Measurements from ENCODE around the gene F3. TPM values are rescaled to one million over a fixed set of nuclear protein-coding genes. Genes with fewer than 3 reads are reported as not detected.

Gene F3
- polyA plus RNA-seq, 1 of the 3 experiments (the other 2 are of a cell fraction): 1.8 TPM

DNA sequence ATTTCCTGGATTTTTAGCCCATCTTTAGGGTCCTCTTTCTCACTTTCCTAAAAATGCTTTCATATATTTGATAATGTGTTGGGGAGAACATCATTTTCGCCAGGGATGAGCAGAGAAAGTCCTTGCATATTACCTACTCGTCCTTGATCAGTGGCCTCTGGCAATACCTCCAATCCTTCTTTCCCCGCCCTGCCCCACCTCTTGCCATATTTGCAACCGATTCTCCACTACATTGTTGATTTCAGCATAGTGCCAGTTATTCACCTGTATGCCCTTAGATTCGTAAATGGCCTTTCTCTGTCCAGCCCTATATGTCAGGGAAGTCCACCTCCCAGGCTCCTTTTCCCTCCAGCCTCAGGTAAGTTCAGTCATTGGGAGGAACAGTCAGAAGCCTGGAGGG is 13.5 kb upstream of the F3 start:
- no peaks in the 10 kb centered on the region for H3F3A ChIP-seq (replicated peaks; ENCODE audit: insufficient read depth)
- H2AFZ ChIP-seq (ENCODE audit: low read depth): no peak overlapping the region
- no peaks in the 10 kb centered on the region for H3K9me3 ChIP-seq
- WGBS (ENCODE audit: low lambda C conversion rate): 85% methylated on average over 5 of the region's 5 CpGs
- H4K20me1 ChIP-seq (ENCODE audit: insufficient read depth): no peaks in the 10 kb centered on the region
- no peaks in the 10 kb centered on the region for H3K9me2 ChIP-seq
- H3K79me2 ChIP-seq (ENCODE audit: insufficient read depth): no peaks in the 10 kb centered on the region
- ChIA-PET CTCF (interaction anchor here (1.2 to 1.5 kb wide), 2 partner anchors 13 to 251 kb away, joined by 3 to 5 read pairs; partner anchors contain the start of gene F3), POLR2A (no interaction called here)
- DNase-seq: no peak
- no peak overlapping the region; a peak in 1 of 4 replicates for H3K27ac ChIP-seq (ENCODE audit: low read depth in 2 of 2, low read length in 1 of 2)
- H3K27me3 ChIP-seq (ENCODE audit: insufficient read depth): no peaks in the 10 kb centered on the region
- no peaks in the 10 kb centered on the region for H3K36me3 ChIP-seq (replicated peaks in 1 of 2; ENCODE audit: control insufficient read depth in 1 of 2, insufficient read depth in 2 of 2, low read length in 1 of 2)
- H3K4me3 ChIP-seq (ENCODE audit: low read depth in 2 of 2, low read length in 1 of 2): no peak overlapping the region
- no peak overlapping the region for H3K4me2 ChIP-seq
- no peak for TF ChIP-seq RFX5 (IDR thresholded peaks at IDR 0.05; ENCODE audit: low read length)
- TF ChIP-seq, protein P1, sequence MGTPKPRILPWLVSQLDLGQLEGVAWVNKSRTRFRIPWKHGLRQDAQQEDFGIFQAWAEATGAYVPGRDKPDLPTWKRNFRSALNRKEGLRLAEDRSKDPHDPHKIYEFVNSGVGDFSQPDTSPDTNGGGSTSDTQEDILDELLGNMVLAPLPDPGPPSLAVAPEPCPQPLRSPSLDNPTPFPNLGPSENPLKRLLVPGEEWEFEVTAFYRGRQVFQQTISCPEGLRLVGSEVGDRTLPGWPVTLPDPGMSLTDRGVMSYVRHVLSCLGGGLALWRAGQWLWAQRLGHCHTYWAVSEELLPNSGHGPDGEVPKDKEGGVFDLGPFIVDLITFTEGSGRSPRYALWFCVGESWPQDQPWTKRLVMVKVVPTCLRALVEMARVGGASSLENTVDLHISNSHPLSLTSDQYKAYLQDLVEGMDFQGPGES (IDR thresholded peaks at IDR 0.05; ENCODE audit: low read depth, low read length): no peak
- H3K4me1 ChIP-seq (ENCODE audit: control insufficient read depth in 1 of 2, insufficient read depth in 2 of 2, low read depth in 1 of 2, low read length in 1 of 2): peaks cover 0 to 32% of the 10 kb centered on the region in 2 experiments; a peak in 1 of 4 replicates
- no peak overlapping the region for H3K9ac ChIP-seq

DNA sequence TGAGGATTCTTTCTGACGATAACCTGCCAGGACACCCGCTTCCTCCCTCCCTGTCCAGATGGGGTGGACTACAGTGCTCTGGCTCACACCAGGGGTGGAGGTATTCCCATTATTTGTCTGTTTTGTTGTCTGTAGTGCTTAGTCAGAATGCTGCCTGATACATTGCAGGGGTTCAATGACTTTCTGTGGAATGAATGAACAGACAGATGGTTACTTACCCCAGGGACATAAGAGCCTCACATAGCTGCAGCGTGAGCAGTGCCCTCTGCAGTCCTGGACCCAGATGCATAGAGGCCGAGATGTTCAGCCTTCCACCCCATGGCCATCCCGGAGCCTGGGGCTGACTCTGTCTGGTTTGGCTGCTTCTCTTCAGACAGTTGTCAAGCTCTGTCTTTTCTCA is 13.0 kb upstream of the F3 start:
- ChIA-PET CTCF (interaction anchor here (1.2 to 1.5 kb wide), 2 partner anchors 13 to 252 kb away, joined by 3 to 5 read pairs; partner anchors contain the start of gene F3), POLR2A (no interaction called here)
- Histone ChIP-seq H3K4me2 (no peak overlapping the region), H3K36me3 (replicated peaks in 1 of 2; ENCODE audit: control insufficient read depth in 1 of 2, insufficient read depth in 2 of 2, low read length in 1 of 2) (no peaks in the 10 kb centered on the region), H4K20me1 (ENCODE audit: insufficient read depth) (no peaks in the 10 kb centered on the region), H3K27me3 (ENCODE audit: insufficient read depth) (no peaks in the 10 kb centered on the region), H3K9ac (no peak overlapping the region), H3F3A (replicated peaks; ENCODE audit: insufficient read depth) (no peaks in the 10 kb centered on the region), H3K9me3 (no peaks in the 10 kb centered on the region), H3K4me3 (ENCODE audit: low read depth in 2 of 2, low read length in 1 of 2) (no peak overlapping the region), H3K79me2 (ENCODE audit: insufficient read depth) (no peaks in the 10 kb centered on the region), H3K27ac (ENCODE audit: low read depth in 2 of 2, low read length in 1 of 2) (no peak overlapping the region; a peak in 1 of 4 replicates), H3K9me2 (no peaks in the 10 kb centered on the region), H3K4me1 (ENCODE audit: control insufficient read depth in 1 of 2, insufficient read depth in 2 of 2, low read depth in 1 of 2, low read length in 1 of 2) (peaks cover 0 to 35% of the 10 kb centered on the region in 2 experiments; a peak in 1 of 4 replicates), H2AFZ (ENCODE audit: low read depth) (no peak overlapping the region)
- TF ChIP-seq RXRA (IDR thresholded peaks at IDR 0.05; ENCODE audit: borderline replicate concordance, low read depth): no peak
- no peak for TF ChIP-seq RAD21 (IDR thresholded peaks at IDR 0.05; ENCODE audit: low read length)
- TF ChIP-seq NRF1 (IDR thresholded peaks at IDR 0.05; ENCODE audit: low read depth, low read length): no peak
- 93% methylated on average over 3 of the region's 5 CpGs for WGBS (ENCODE audit: low lambda C conversion rate)
- DNase-seq: no peak

DNA sequence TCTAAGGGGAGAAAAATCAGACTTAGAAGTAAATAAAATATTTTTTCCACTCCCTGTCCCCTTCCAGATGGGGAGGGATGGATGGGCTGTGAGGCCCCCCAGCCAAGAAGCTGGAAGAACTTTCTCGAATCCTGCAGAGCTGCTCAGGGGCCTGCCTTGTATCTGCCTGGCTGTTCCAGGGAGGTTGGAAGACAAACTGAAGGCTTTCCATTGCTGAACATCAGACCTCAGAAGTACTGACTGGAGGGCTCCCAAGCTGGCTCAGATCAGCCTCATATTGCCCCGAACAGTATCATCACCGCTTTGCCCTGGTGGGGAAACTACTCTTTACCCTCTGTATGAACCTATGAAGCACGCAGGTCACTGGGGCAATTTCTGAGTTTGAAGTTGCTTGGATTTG is 12.4 kb upstream of the F3 start:
- Histone ChIP-seq H3K27ac (ENCODE audit: low read depth in 2 of 2, low read length in 1 of 2) (no peak overlapping the region; a peak in 1 of 4 replicates), H3K79me2 (ENCODE audit: insufficient read depth) (no peaks in the 10 kb centered on the region), H2AFZ (ENCODE audit: low read depth) (no peak overlapping the region), H3F3A (replicated peaks; ENCODE audit: insufficient read depth) (no peaks in the 10 kb centered on the region), H3K9me2 (no peaks in the 10 kb centered on the region), H3K4me1 (ENCODE audit: control insufficient read depth in 1 of 2, insufficient read depth in 2 of 2, low read depth in 1 of 2, low read length in 1 of 2) (peaks cover 0 to 35% of the 10 kb centered on the region in 2 experiments; a peak in 1 of 4 replicates), H3K27me3 (ENCODE audit: insufficient read depth) (no peaks in the 10 kb centered on the region), H3K9me3 (no peaks in the 10 kb centered on the region), H3K4me3 (ENCODE audit: low read depth in 2 of 2, low read length in 1 of 2) (no peak overlapping the region), H3K9ac (no peak overlapping the region), H4K20me1 (ENCODE audit: insufficient read depth) (no peaks in the 10 kb centered on the region), H3K36me3 (replicated peaks in 1 of 2; ENCODE audit: control insufficient read depth in 1 of 2, insufficient read depth in 2 of 2, low read length in 1 of 2) (no peaks in the 10 kb centered on the region), H3K4me2 (no peak overlapping the region)
- WGBS (ENCODE audit: low lambda C conversion rate): 88% methylated on average over 4 of the region's 4 CpGs
- no peak for TF ChIP-seq MXI1 (IDR thresholded peaks at IDR 0.05; ENCODE audit: low read depth, low read length)
- no peak for TF ChIP-seq RCOR1 (IDR thresholded peaks at IDR 0.05; ENCODE audit: low read length)
- TF ChIP-seq POLR2AphosphoS5 (IDR thresholded peaks at IDR 0.05; ENCODE audit: low read depth, low read length): no peak
- TF ChIP-seq, protein P2, sequence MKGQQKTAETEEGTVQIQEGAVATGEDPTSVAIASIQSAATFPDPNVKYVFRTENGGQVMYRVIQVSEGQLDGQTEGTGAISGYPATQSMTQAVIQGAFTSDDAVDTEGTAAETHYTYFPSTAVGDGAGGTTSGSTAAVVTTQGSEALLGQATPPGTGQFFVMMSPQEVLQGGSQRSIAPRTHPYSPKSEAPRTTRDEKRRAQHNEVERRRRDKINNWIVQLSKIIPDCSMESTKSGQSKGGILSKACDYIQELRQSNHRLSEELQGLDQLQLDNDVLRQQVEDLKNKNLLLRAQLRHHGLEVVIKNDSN (IDR thresholded peaks at IDR 0.05; ENCODE audit: borderline replicate concordance, low read depth): no peak
- no peak for TF ChIP-seq CHD2 (IDR thresholded peaks at IDR 0.05; ENCODE audit: low read length, partially characterized antibody)
- TF ChIP-seq GABPA (IDR thresholded peaks at IDR 0.05; ENCODE audit: low read depth): no peak
- TF ChIP-seq RAD21 (IDR thresholded peaks at IDR 0.05; ENCODE audit: low read length): no peak
- no peak for TF ChIP-seq FOXJ3 (CRISPR knock-in tag; IDR thresholded peaks at IDR 0.05)
- no peak for TF ChIP-seq MEF2A (IDR thresholded peaks at IDR 0.05; ENCODE audit: borderline replicate concordance, low read depth)
- TF ChIP-seq, protein P3, sequence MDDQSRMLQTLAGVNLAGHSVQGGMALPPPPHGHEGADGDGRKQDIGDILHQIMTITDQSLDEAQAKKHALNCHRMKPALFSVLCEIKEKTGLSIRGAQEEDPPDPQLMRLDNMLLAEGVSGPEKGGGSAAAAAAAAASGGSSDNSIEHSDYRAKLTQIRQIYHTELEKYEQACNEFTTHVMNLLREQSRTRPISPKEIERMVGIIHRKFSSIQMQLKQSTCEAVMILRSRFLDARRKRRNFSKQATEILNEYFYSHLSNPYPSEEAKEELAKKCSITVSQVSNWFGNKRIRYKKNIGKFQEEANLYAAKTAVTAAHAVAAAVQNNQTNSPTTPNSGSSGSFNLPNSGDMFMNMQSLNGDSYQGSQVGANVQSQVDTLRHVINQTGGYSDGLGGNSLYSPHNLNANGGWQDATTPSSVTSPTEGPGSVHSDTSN (IDR thresholded peaks at IDR 0.05): no peak
- ChIA-PET CTCF (interaction anchor here (1.2 kb wide), 1 partner anchor 252 kb away, joined by 3 read pairs; no protein-coding TSS in a partner anchor), POLR2A (no interaction called here)
- DNase-seq: no peak
